ENCODE data around the gene ULBP1. TPM values are rescaled to one million over a fixed set of nuclear protein-coding genes. Genes with fewer than 3 reads are reported as not detected.
"Not testable (repeated sequence)": the region's sequence is repeated elsewhere in the genome, so short reads cannot be mapped to it uniquely, and the experiment has no call there.

ULBP1 gene
- total RNA-seq, 1 donor from 2014 or later: 0.11 TPM

DNA sequence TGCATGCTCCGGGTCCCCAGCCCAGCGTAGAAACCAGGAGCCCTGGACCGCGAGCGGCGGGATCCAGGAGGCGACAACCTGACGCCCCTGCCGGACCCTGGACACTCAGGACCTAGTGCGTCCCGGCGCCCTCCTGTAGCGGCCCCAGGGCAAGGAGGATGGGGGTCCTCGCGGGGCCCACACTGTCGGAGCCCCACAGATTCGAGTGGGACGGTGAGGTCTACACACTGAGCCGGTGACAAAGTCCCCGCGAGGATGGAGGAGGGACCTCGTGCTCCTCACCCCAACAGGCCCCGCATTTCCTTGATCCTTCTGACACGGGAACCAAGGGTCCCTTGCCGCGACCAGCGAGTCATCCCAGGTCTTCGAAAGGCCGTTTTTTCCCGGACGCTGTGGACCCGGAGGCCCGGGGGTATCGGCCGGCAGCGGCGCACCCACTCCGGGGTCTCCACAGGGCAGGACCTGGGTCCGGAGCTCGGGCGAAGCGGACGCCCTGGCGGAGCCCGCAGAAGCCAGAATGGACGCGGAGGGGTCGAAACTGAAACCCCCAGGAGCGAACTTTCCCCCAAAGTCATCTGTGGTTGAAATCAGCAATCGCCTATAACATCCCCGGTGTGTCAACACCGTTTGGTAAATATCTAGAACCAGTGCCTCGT lies 9.3 kb upstream of the ULBP1 start:
- DNase-seq (ENCODE audit: low spot score); H3K27ac ChIP-seq; H3K4me1 Mint-ChIP-seq; H3K9ac ChIP-seq; H3K36me3 ChIP-seq; H3K4me3 Mint-ChIP-seq; H3K9me3 Mint-ChIP-seq; H3K4me3 ChIP-seq; H3K9me3 ChIP-seq (ENCODE audit: low read depth); H3K79me2 ChIP-seq (ENCODE audit: low read depth); H3K27ac Mint-ChIP-seq; H3K36me3 Mint-ChIP-seq; H2AFZ ChIP-seq (replicated peaks); H3K4me1 ChIP-seq; H3F3A ChIP-seq (ENCODE audit: low read depth); H3K4me2 ChIP-seq: not testable (repeated sequence)
- peaks cover 72% of the 10 kb centered on the region for H3K27me3 Mint-ChIP-seq (ENCODE audit: insufficient read depth, low read depth)
- peak; percentile 38 for TF ChIP-seq EZH2phosphoT487 (IDR thresholded peaks at IDR 0.05)
- TF ChIP-seq EZH2 (IDR thresholded peaks at IDR 0.05): peak; percentile 65
- peaks cover 11% of the 10 kb centered on the region for H4K20me1 ChIP-seq (ENCODE audit: low read depth)
- H3K27me3 ChIP-seq: peaks cover 100% of the 10 kb centered on the region

DNA sequence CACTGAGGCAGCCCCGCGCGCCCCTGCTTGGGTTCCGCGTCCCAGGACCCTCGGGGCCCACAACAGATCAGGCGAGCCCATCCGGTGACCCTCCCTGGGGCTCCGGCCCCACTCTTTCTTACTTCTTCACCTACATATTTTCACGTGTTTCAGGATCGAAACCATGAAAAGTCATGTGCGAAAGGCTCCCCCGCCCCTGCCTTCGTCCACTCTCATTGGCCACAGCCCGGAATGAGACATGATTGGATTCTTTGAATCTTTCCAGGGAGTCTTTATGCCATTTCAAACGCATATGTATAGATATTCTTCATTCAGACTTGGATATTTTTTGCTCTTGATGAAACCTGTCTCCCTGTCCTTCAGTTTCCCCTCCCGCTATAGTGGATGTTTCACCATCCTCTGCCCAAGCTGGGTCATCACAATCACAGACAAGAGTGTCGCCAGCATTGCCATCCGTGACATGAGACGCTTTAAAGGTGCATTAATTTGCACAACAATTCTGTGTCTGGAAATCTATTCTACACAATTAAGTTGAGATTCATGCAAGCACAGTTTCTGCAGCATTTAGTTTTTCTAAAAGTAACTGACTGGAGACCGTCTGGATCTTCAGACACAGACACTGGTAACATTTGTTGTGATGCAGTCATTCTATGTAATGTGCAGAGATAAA lies 8.6 kb upstream of the ULBP1 start:
- not testable (repeated sequence) for H3F3A ChIP-seq (ENCODE audit: low read depth); H3K4me1 ChIP-seq; H3K27ac ChIP-seq; H3K9me3 Mint-ChIP-seq; H3K79me2 ChIP-seq (ENCODE audit: low read depth); H3K9ac ChIP-seq; H3K36me3 Mint-ChIP-seq; H3K27ac Mint-ChIP-seq; DNase-seq (ENCODE audit: low spot score); H3K9me3 ChIP-seq (ENCODE audit: low read depth); H3K4me3 ChIP-seq; H3K4me2 ChIP-seq; H2AFZ ChIP-seq (replicated peaks); H3K36me3 ChIP-seq; H3K4me1 Mint-ChIP-seq; H3K4me3 Mint-ChIP-seq
- peaks cover 11% of the 10 kb centered on the region for H4K20me1 ChIP-seq (ENCODE audit: low read depth)
- peak; percentile 66 for TF ChIP-seq EZH2phosphoT487 (IDR thresholded peaks at IDR 0.05)
- peak; percentile 84 for TF ChIP-seq EZH2 (IDR thresholded peaks at IDR 0.05)
- H3K27me3 ChIP-seq: peaks cover 100% of the 10 kb centered on the region
- peaks cover 66% of the 10 kb centered on the region for H3K27me3 Mint-ChIP-seq (ENCODE audit: insufficient read depth, low read depth)

- not testable (repeated sequence) for DNase-seq (ENCODE audit: low spot score); H3K4me1 Mint-ChIP-seq; H3F3A ChIP-seq (ENCODE audit: low read depth); H3K27ac Mint-ChIP-seq; H3K9me3 ChIP-seq (ENCODE audit: low read depth); H3K4me3 Mint-ChIP-seq; H2AFZ ChIP-seq (replicated peaks); H3K79me2 ChIP-seq (ENCODE audit: low read depth); H3K27ac ChIP-seq; H3K9me3 Mint-ChIP-seq; H3K36me3 Mint-ChIP-seq; H3K36me3 ChIP-seq; H3K4me2 ChIP-seq; H3K4me1 ChIP-seq; H3K9ac ChIP-seq; H3K4me3 ChIP-seq
- peaks cover 11% of the 10 kb centered on the region for H4K20me1 ChIP-seq (ENCODE audit: low read depth)
- TF ChIP-seq EZH2 (IDR thresholded peaks at IDR 0.05): peak; percentile 19
- peak; percentile 21 for TF ChIP-seq EZH2phosphoT487 (IDR thresholded peaks at IDR 0.05)
- peaks cover 100% of the 10 kb centered on the region for H3K27me3 ChIP-seq
- peaks cover 66% of the 10 kb centered on the region for H3K27me3 Mint-ChIP-seq (ENCODE audit: insufficient read depth, low read depth)
Observed at GRCh38 chr6:149955654-149956317, 8.0 kb upstream of the ULBP1 start.

- H3K4me3 Mint-ChIP-seq; H3K36me3 Mint-ChIP-seq; H3K36me3 ChIP-seq; H3K4me2 ChIP-seq; H3K4me3 ChIP-seq; H3K4me1 ChIP-seq; H3K27ac Mint-ChIP-seq; H3K9me3 ChIP-seq (ENCODE audit: low read depth); H3K9ac ChIP-seq; H3K27ac ChIP-seq; H3K4me1 Mint-ChIP-seq; H3K79me2 ChIP-seq (ENCODE audit: low read depth); H4K20me1 ChIP-seq (ENCODE audit: low read depth); H3F3A ChIP-seq (ENCODE audit: low read depth); H3K9me3 Mint-ChIP-seq; DNase-seq (ENCODE audit: low spot score); H2AFZ ChIP-seq (replicated peaks): not testable (repeated sequence)
- peaks cover 66% of the 10 kb centered on the region for H3K27me3 Mint-ChIP-seq (ENCODE audit: insufficient read depth, low read depth)
- peaks cover 100% of the 10 kb centered on the region for H3K27me3 ChIP-seq
Observed at GRCh38 chr6:149958124-149958523, 5.6 kb upstream of the ULBP1 start.

GRCh38 chr6:149959806-149960205 lies 3.9 kb upstream of the ULBP1 start:
- H3K4me3 Mint-ChIP-seq; H3K9me3 ChIP-seq (ENCODE audit: low read depth); H3K4me3 ChIP-seq; H3K27ac Mint-ChIP-seq; H3K36me3 Mint-ChIP-seq; H3K4me1 ChIP-seq; H3K27ac ChIP-seq; H3K4me2 ChIP-seq; H3K9ac ChIP-seq; DNase-seq (ENCODE audit: low spot score); H3K36me3 ChIP-seq; H2AFZ ChIP-seq (replicated peaks); H3K79me2 ChIP-seq (ENCODE audit: low read depth); H3F3A ChIP-seq (ENCODE audit: low read depth); H3K9me3 Mint-ChIP-seq: not testable (repeated sequence)
- H3K4me1 Mint-ChIP-seq: peaks cover 15% of the 10 kb centered on the region
- Histone ChIP-seq H3K27me3 (peaks cover 100% of the 10 kb centered on the region), H4K20me1 (ENCODE audit: low read depth) (peaks cover 14% of the 10 kb centered on the region)
- H3K27me3 Mint-ChIP-seq (ENCODE audit: insufficient read depth, low read depth): peaks cover 73% of the 10 kb centered on the region

Measured in neural progenitor cell (in vitro differentiated cells).